Osteoblast (primary cell): ENCODE results near the gene GTPBP1. TPM values are rescaled to one million over a fixed set of nuclear protein-coding genes. Genes with fewer than 3 reads are reported as not detected.

Source experiments
- DNase-seq: peaks from one replicate; pipeline ENCODE4 v3.0.0; 2011; ENCODE audit warnings: low spot score, mixed read lengths; ENCODE audit not compliant: insufficient read length; ENCODE audit errors: missing footprints
- H2AFZ ChIP-seq: 2 replicates; pipeline ENCODE4 v1.6.0; 2011; ENCODE audit warnings: mild to moderate bottlenecking, low read length
- H3K27ac ChIP-seq: 2 replicates; pipeline ENCODE4 v1.5.1; 2011; ENCODE audit warnings: mild to moderate bottlenecking, low read depth, low read length, moderate library complexity
- H3K27me3 ChIP-seq: 2 replicates; pipeline ENCODE4 v1.6.0; 2012; ENCODE audit warnings: mild to moderate bottlenecking, control low read depth, inconsistent platforms, low read length, moderate library complexity; ENCODE audit not compliant: insufficient read depth
- H3K36me3 ChIP-seq: 2 replicates; pipeline ENCODE4 v1.5.1; 2011; ENCODE audit warnings: mild to moderate bottlenecking, low read length, control low read depth, moderate library complexity; ENCODE audit not compliant: insufficient read depth
- H3K4me1 ChIP-seq: 2 replicates; pipeline ENCODE4 v1.5.1; 2011; ENCODE audit warnings: mild to moderate bottlenecking, low read length, control low read depth, moderate library complexity; ENCODE audit not compliant: insufficient read depth
- H3K4me2 ChIP-seq: 2 replicates; pipeline ENCODE4 v1.6.0; 2011; ENCODE audit warnings: mild to moderate bottlenecking, low read length; ENCODE audit not compliant: insufficient read depth
- H3K4me3 ChIP-seq: fragments of 200-600 bp; sonication (generic); 3 replicates; pipeline ENCODE4 v1.5.1; 2012; ENCODE audit warnings: mild to moderate bottlenecking, low read length, inconsistent platforms; ENCODE audit not compliant: insufficient read depth
- H3K79me2 ChIP-seq: 2 replicates; pipeline ENCODE4 v1.6.0; 2012; ENCODE audit warnings: mild to moderate bottlenecking, low read length, control low read depth, inconsistent platforms; ENCODE audit not compliant: insufficient read depth
- H3K9me3 ChIP-seq: 2 replicates; pipeline ENCODE4 v1.5.1; 2011; ENCODE audit warnings: low read depth, low read length, control low read depth
- H4K20me1 ChIP-seq: 2 replicates; pipeline ENCODE4 v1.6.0; 2012; ENCODE audit warnings: mild to moderate bottlenecking, low read length, control low read depth; ENCODE audit not compliant: insufficient read depth
- CTCF ChIP-seq: IDR thresholded peaks from 2 replicates; pipeline ENCODE4 v1.5.1; 2011; ENCODE audit warnings: mild to moderate bottlenecking, low read depth, low read length, moderate library complexity; ENCODE audit errors: extremely low read depth
- total RNA-seq: library from RNA; depleted of rRNA; stranded (reverse); fragments of >200 nt; gene quantifications from 2 replicates; pipeline ENCODE4 v1.2.3, GENCODE V29; 2012

Gene GTPBP1
- total RNA-seq, 1 donor = 34.7 TPM

GRCh38 chr22:38713921-38714320 is 8.2 kb downstream of the GTPBP1 start:
- peaks cover 12% of the 10 kb centered on the region for H3K4me1 ChIP-seq
- DNase-seq = no peak
- no peak overlapping the region for H3K4me2 ChIP-seq
- peaks cover 33% of the 10 kb centered on the region for H3K36me3 ChIP-seq
- H3K27ac ChIP-seq = no peak overlapping the region
- no peak overlapping the region for H3K4me3 ChIP-seq
- no peak for TF ChIP-seq CTCF
- peaks cover 56% of the 10 kb centered on the region for H4K20me1 ChIP-seq
- H3K27me3 ChIP-seq = no peaks in the 10 kb centered on the region
- peaks cover 87% of the 10 kb centered on the region for H3K79me2 ChIP-seq
- H2AFZ ChIP-seq = no peak overlapping the region
- no peaks in the 10 kb centered on the region for H3K9me3 ChIP-seq

GRCh38 chr22:38715176-38715764 is 9.5 kb downstream of the GTPBP1 start:
- Histone ChIP-seq H4K20me1 (peaks cover 46% of the 10 kb centered on the region), H3K4me2 (no peak overlapping the region), H2AFZ (no peak overlapping the region), H3K36me3 (peaks cover 22% of the 10 kb centered on the region), H3K4me1 (peaks cover 13% of the 10 kb centered on the region), H3K27ac (no peak overlapping the region), H3K4me3 (no peak overlapping the region), H3K9me3 (no peaks in the 10 kb centered on the region), H3K79me2 (peaks cover 77% of the 10 kb centered on the region), H3K27me3 (no peaks in the 10 kb centered on the region)
- TF ChIP-seq CTCF = no peak
- no peak for DNase-seq

GRCh38 chr22:38715852-38716251 is 10.1 kb downstream of the GTPBP1 start:
- Histone ChIP-seq H3K27ac (no peak overlapping the region), H4K20me1 (peaks cover 40% of the 10 kb centered on the region), H3K9me3 (no peaks in the 10 kb centered on the region), H3K4me2 (no peak overlapping the region), H3K4me1 (peaks cover 13% of the 10 kb centered on the region), H3K27me3 (no peaks in the 10 kb centered on the region), H3K4me3 (no peak overlapping the region), H3K36me3 (peaks cover 26% of the 10 kb centered on the region), H3K79me2 (peaks cover 77% of the 10 kb centered on the region), H2AFZ (no peak overlapping the region)
- TF ChIP-seq CTCF = no peak
- no peak for DNase-seq

- no peak overlapping the region for H3K4me3 ChIP-seq
- H3K36me3 ChIP-seq = peaks cover 29% of the 10 kb centered on the region
- no peak for TF ChIP-seq CTCF
- H3K27ac ChIP-seq = no peak overlapping the region
- H4K20me1 ChIP-seq = peaks cover 37% of the 10 kb centered on the region
- peaks cover 73% of the 10 kb centered on the region for H3K79me2 ChIP-seq
- H3K27me3 ChIP-seq = no peaks in the 10 kb centered on the region
- no peaks in the 10 kb centered on the region for H3K9me3 ChIP-seq
- no peak overlapping the region for H3K4me2 ChIP-seq
- no peak overlapping the region for H2AFZ ChIP-seq
- no peak for DNase-seq
- peaks cover 13% of the 10 kb centered on the region for H3K4me1 ChIP-seq
Measured at GRCh38 chr22:38716271-38716670, 10.5 kb downstream of the GTPBP1 start.
